GM12874 (cell line): Measurements from ENCODE around the gene AMPD3.

ENCODE experiments used
- CTCF ChIP-seq: IDR thresholded peaks from 2 replicates; pipeline ENCODE4 v1.5.1; 2011; ENCODE audit warnings: low read depth, mild to moderate bottlenecking, control low read depth, low read length, moderate library complexity; ENCODE audit not compliant: insufficient read depth

AMPD3 gene

GRCh38 chr11:10473371-10473770 is 18.3 kb downstream of the AMPD3 start:
- no peak for TF ChIP-seq CTCF

GRCh38 chr11:10474551-10474950 is 19.5 kb downstream of the AMPD3 start:
- TF ChIP-seq CTCF, result no peak

- no peak for TF ChIP-seq CTCF
Measured at GRCh38 chr11:10476342-10476741, 21.3 kb downstream of the AMPD3 start.

GRCh38 chr11:10476927-10477689 is 22.0 kb downstream of the AMPD3 start:
- no peak for TF ChIP-seq CTCF

GRCh38 chr11:10477690-10478046 is 22.6 kb downstream of the AMPD3 start:
- TF ChIP-seq CTCF, result no peak

- no peak for TF ChIP-seq CTCF
Measured at GRCh38 chr11:10478066-10478465, 23.0 kb downstream of the AMPD3 start.

- TF ChIP-seq CTCF, result no peak
Measured at GRCh38 chr11:10478574-10479550, 23.8 kb downstream of the AMPD3 start.
